ENCODE results near the gene SLC25A25.
"Not testable (repeated sequence)": the region's sequence is repeated elsewhere in the genome, so short reads cannot be mapped to it uniquely, and the experiment has no call there.

Gene SLC25A25

GRCh38 chr9:128068386-128069205 is 564 bp downstream of the SLC25A25 start:
- DNase-seq: peak; percentile 30
- in situ Hi-C loops (cut with MboI; ENCODE audit: low pct_unique_long_range_greater_than_20kb, low sequenced_read_pairs): no loop called here

- in situ Hi-C loops (cut with MboI; ENCODE audit: low pct_unique_long_range_greater_than_20kb, low sequenced_read_pairs): no loop called here
- no peak for DNase-seq
Measured at GRCh38 chr9:128070874-128071273, 2.8 kb downstream of the SLC25A25 start.

- DNase-seq; in situ Hi-C loops (cut with MboI; ENCODE audit: low pct_unique_long_range_greater_than_20kb, low sequenced_read_pairs): not testable (repeated sequence)
Measured at GRCh38 chr9:128071475-128071874, 3.4 kb downstream of the SLC25A25 start.

GRCh38 chr9:128072144-128073021 is 4.4 kb downstream of the SLC25A25 start:
- peak; percentile 93 for DNase-seq
- in situ Hi-C loops (cut with MboI; ENCODE audit: low pct_unique_long_range_greater_than_20kb, low sequenced_read_pairs): no loop called here

GRCh38 chr9:128073253-128073886 is 5.3 kb downstream of the SLC25A25 start:
- in situ Hi-C loops (cut with MboI; ENCODE audit: low pct_unique_long_range_greater_than_20kb, low sequenced_read_pairs): no loop called here
- no peak for DNase-seq

- no peak for DNase-seq
- in situ Hi-C loops (cut with MboI; ENCODE audit: low pct_unique_long_range_greater_than_20kb, low sequenced_read_pairs): no loop called here
Measured at GRCh38 chr9:128077847-128078503, 9.9 kb downstream of the SLC25A25 start.

- in situ Hi-C loops (cut with MboI; ENCODE audit: low pct_unique_long_range_greater_than_20kb, low sequenced_read_pairs): no loop called here
- peak; percentile 41 for DNase-seq
Measured at GRCh38 chr9:128078504-128079434, 10.7 kb downstream of the SLC25A25 start.

GRCh38 chr9:128080206-128080605 is 12.2 kb downstream of the SLC25A25 start:
- DNase-seq: no peak
- in situ Hi-C loops (cut with MboI; ENCODE audit: low pct_unique_long_range_greater_than_20kb, low sequenced_read_pairs): no loop called here

- no peak for DNase-seq
- in situ Hi-C loops (cut with MboI; ENCODE audit: low pct_unique_long_range_greater_than_20kb, low sequenced_read_pairs): no loop called here
Measured at GRCh38 chr9:128081056-128081455, 13.0 kb downstream of the SLC25A25 start.

GRCh38 chr9:128082151-128082550 is 14.1 kb downstream of the SLC25A25 start:
- in situ Hi-C loops (cut with MboI; ENCODE audit: low pct_unique_long_range_greater_than_20kb, low sequenced_read_pairs): no loop called here
- DNase-seq: no peak

- no peak for DNase-seq
- in situ Hi-C loops (cut with MboI; ENCODE audit: low pct_unique_long_range_greater_than_20kb, low sequenced_read_pairs): no loop called here
Measured at GRCh38 chr9:128084746-128085145, 16.7 kb downstream of the SLC25A25 start.

GRCh38 chr9:128085943-128086342 is 17.9 kb downstream of the SLC25A25 start:
- DNase-seq: no peak

GRCh38 chr9:128087262-128087661 is 19.2 kb downstream of the SLC25A25 start:
- in situ Hi-C loops (cut with MboI; ENCODE audit: low pct_unique_long_range_greater_than_20kb, low sequenced_read_pairs): no loop called here
- no peak for DNase-seq

More at GRCh38 chr9:128085943-128086342, 17.9 kb downstream of the SLC25A25 start:
- in situ Hi-C loops (cut with MboI; ENCODE audit: low pct_unique_long_range_greater_than_20kb, low sequenced_read_pairs): no loop called here

GRCh38 chr9:128088253-128088945 is 20.4 kb downstream of the SLC25A25 start:
- in situ Hi-C loops (cut with MboI; ENCODE audit: low pct_unique_long_range_greater_than_20kb, low sequenced_read_pairs): no loop called here
- no peak for DNase-seq

- DNase-seq: no peak
- in situ Hi-C loops (cut with MboI; ENCODE audit: low pct_unique_long_range_greater_than_20kb, low sequenced_read_pairs): no loop called here
Measured at GRCh38 chr9:128089299-128089698, 21.3 kb downstream of the SLC25A25 start.

- in situ Hi-C loops (cut with MboI; ENCODE audit: low pct_unique_long_range_greater_than_20kb, low sequenced_read_pairs): no loop called here
- DNase-seq: no peak
Measured at GRCh38 chr9:128091144-128091543, 23.1 kb downstream of the SLC25A25 start.

- DNase-seq: peak; percentile 23
- in situ Hi-C loops (cut with MboI; ENCODE audit: low pct_unique_long_range_greater_than_20kb, low sequenced_read_pairs): no loop called here
Measured at GRCh38 chr9:128091571-128091970, 23.5 kb downstream of the SLC25A25 start.
